ENCODE data around the gene FAM229B. TPM values are rescaled to one million over a fixed set of nuclear protein-coding genes. Genes with fewer than 3 reads are reported as not detected.
"Not testable (repeated sequence)": the region's sequence is repeated elsewhere in the genome, so short reads cannot be mapped to it uniquely, and the experiment has no call there.

Gene FAM229B
- total RNA-seq, 1 donor from 2014 or later: 29.2 TPM

DNA sequence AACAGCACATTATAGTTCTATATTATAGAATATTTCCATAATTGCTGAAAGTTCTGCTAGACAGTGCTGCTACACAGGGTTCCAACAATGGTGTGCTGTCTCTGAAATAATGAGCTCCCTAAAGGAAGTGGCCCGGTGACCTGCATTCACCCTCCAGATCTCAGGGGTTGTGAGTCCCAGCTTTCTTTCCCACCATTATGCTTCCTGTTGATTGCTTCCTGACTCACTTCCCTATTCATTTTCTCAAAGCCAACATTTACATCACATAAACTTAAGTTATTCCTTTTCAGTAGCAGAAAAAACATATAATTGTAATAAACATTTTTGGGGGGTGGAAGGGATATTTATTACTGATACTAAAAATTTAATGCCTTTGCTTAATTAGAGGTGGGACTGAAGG is 46.4 kb upstream of the FAM229B start:
- peaks cover 31% of the 10 kb centered on the region for H3K4me1 Mint-ChIP-seq (ENCODE audit: unreplicated experiment)
- no peak overlapping the region for H3K27ac Mint-ChIP-seq (ENCODE audit: unreplicated experiment)
- no peak for DNase-seq (ENCODE audit: extremely low spot score, unreplicated experiment)

DNA sequence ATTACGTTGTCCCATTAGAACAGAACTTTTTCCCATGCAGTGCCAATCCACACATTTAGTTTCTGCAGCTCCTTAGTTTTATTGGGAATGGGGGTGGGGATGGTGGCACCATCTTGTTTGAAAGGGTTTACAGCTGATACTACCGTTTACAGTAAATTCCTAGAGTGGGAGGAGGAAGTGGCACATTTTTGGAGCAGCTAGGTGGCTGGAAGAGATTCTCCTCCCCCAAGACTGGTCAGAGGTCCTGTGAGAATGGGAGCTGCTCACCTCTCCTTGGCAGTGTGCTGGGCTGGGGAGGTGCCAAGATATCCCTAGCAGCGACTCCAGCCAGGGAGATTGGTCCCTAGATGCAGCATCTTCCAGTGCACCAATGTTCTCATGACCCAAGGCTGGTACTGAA is 45.9 kb upstream of the FAM229B start:
- Mint-ChIP-seq H3K4me1 (ENCODE audit: unreplicated experiment) (peaks cover 31% of the 10 kb centered on the region), H3K36me3 (ENCODE audit: unreplicated experiment) (no peaks in the 10 kb centered on the region), H3K27me3 (ENCODE audit: unreplicated experiment) (no peaks in the 10 kb centered on the region), H3K4me3 (ENCODE audit: unreplicated experiment) (no peak overlapping the region), H3K9me3 (ENCODE audit: unreplicated experiment) (no peaks in the 10 kb centered on the region), H3K27ac (ENCODE audit: unreplicated experiment) (no peak overlapping the region)
- TF ChIP-seq, protein P1, sequence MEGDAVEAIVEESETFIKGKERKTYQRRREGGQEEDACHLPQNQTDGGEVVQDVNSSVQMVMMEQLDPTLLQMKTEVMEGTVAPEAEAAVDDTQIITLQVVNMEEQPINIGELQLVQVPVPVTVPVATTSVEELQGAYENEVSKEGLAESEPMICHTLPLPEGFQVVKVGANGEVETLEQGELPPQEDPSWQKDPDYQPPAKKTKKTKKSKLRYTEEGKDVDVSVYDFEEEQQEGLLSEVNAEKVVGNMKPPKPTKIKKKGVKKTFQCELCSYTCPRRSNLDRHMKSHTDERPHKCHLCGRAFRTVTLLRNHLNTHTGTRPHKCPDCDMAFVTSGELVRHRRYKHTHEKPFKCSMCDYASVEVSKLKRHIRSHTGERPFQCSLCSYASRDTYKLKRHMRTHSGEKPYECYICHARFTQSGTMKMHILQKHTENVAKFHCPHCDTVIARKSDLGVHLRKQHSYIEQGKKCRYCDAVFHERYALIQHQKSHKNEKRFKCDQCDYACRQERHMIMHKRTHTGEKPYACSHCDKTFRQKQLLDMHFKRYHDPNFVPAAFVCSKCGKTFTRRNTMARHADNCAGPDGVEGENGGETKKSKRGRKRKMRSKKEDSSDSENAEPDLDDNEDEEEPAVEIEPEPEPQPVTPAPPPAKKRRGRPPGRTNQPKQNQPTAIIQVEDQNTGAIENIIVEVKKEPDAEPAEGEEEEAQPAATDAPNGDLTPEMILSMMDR (IDR thresholded peaks at IDR 0.05): no peak
- DNase-seq (ENCODE audit: extremely low spot score, unreplicated experiment): no peak

More for the DNA sequence above, 46.4 kb upstream of the FAM229B start:
- no peak overlapping the region for H3K4me3 Mint-ChIP-seq (ENCODE audit: unreplicated experiment)
- no peaks in the 10 kb centered on the region for H3K27me3 Mint-ChIP-seq (ENCODE audit: unreplicated experiment)
- TF ChIP-seq, protein P1 (IDR thresholded peaks at IDR 0.05): no peak
- H3K9me3 Mint-ChIP-seq (ENCODE audit: unreplicated experiment): no peaks in the 10 kb centered on the region
- H3K36me3 Mint-ChIP-seq (ENCODE audit: unreplicated experiment): no peaks in the 10 kb centered on the region

DNA sequence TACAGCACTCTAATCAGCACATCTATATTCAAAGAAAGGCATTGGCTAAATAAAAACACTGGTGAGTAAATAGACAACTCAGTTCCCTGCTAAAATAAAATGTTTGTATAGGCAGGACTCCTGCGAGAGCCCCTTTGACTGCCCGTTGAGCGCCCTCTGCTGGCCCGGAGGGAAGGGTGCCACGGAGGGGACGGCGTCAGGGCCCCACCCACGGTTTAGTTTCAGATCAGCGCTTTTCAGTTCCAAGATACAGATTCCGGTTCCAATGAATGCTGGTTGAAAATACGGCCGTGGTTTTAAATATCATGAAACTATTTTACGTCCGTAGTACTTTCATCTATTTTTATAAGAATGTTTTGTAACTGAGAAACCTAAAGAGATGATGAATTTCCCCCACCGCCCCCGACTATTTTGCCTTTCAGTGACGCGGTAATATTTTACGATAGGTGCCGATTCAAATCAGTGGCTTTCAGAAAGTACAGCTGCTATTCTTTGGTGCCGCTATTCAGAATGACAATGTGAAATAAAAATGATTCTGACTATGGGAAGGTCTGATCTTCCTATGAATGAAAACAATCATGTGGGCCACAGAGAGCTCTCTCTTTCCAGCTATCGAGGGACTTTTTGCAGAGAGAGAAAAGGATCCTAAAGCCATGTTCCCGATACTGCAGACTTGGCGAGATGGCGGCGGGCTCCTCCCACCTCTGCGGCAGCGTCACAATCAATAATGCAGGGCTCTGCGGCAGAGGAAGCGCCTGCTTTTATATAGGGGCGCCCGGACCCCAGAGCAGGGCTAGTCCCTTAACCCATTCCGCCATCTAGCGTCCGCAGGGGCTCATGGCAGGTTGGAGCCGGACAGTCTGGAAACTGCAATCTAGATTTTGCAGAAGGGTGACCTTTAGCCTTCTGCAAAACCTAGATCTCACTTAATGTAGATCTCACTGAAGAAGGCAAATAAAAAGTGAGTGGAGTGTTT is 44.1 kb upstream of the FAM229B start:
- TF ChIP-seq, protein P1 (IDR thresholded peaks at IDR 0.05): peak; percentile 95
- Mint-ChIP-seq H3K36me3 (ENCODE audit: unreplicated experiment) (no peaks in the 10 kb centered on the region), H3K4me3 (ENCODE audit: unreplicated experiment) (peak overlapping the region; percentile 89), H3K4me1 (ENCODE audit: unreplicated experiment) (peaks cover 21% of the 10 kb centered on the region), H3K27me3 (ENCODE audit: unreplicated experiment) (no peaks in the 10 kb centered on the region), H3K27ac (ENCODE audit: unreplicated experiment) (peak overlapping the region; percentile 91), H3K9me3 (ENCODE audit: unreplicated experiment) (no peaks in the 10 kb centered on the region)
- peak; percentile 94 for DNase-seq (ENCODE audit: extremely low spot score, unreplicated experiment)

DNA sequence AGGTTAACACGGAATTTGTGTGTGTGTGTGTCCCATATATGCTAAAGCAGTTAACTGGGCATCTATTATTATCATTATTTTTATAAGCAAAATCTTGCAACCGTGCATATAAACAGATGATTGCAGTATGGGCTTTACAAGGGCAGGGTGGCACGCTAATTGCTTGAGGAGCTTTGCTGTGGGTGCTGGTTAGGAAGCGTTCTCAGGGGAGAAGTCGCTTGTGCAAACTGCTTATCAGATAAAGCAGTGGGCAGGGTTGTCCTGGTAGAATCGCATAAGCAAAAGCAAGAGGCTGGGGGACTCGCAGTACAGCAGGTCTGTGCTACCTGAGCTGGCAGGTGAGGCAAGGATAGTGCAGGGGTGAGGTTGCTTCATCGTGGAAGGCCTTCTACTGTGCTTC is 43.2 kb upstream of the FAM229B start:
- peaks cover 13% of the 10 kb centered on the region for H3K4me1 Mint-ChIP-seq (ENCODE audit: unreplicated experiment)
- no peaks in the 10 kb centered on the region for H3K27me3 Mint-ChIP-seq (ENCODE audit: unreplicated experiment)
- H3K9me3 Mint-ChIP-seq (ENCODE audit: unreplicated experiment): no peaks in the 10 kb centered on the region
- H3K4me3 Mint-ChIP-seq (ENCODE audit: unreplicated experiment): no peak overlapping the region
- DNase-seq (ENCODE audit: extremely low spot score, unreplicated experiment): no peak
- no peak overlapping the region for H3K27ac Mint-ChIP-seq (ENCODE audit: unreplicated experiment)
- TF ChIP-seq, protein P1 (IDR thresholded peaks at IDR 0.05): no peak
- no peaks in the 10 kb centered on the region for H3K36me3 Mint-ChIP-seq (ENCODE audit: unreplicated experiment)

DNA sequence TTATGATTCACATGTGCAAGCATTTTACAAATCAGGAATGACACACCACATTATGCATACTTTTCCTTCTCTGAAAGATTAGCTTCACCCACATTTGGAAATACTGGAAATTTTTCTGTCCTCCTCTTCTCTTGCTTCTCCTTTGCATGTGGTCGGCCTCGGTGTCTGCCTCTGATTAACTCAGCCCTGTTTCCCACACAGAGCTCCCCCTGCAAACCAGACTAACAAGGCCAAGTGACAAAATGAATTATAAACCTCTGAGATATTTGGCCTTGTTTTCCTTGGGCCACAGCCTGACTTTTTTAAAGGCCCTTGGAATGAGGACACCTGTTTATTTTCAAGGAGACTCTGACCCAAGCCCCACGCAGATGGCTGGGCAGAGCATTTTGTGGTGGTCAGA is 42.5 kb upstream of the FAM229B start:
- H3K4me1 Mint-ChIP-seq (ENCODE audit: unreplicated experiment): peaks cover 13% of the 10 kb centered on the region

DNA sequence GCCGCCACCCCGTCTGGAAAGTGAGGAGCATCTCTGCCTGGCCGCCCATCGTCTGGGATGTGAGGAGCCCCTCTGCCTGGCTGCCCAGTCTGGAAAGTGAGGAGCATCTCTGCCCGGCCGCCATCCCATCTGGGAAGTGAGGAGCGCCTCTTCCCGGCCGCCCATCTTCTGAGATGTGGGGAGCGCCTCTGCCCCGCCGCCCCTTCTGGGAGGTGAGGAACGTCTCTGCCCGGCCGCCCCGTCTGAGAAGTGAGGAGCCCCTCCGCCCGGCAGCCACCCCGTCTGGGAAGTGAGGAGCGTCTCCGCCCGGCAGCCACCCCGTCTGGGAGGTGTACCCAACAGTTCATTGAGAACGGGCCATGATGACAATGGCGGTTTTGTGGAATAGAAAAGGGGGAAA is 39.9 kb upstream of the FAM229B start:
- H3K27ac Mint-ChIP-seq (ENCODE audit: unreplicated experiment); H3K9me3 Mint-ChIP-seq (ENCODE audit: unreplicated experiment); H3K4me3 Mint-ChIP-seq (ENCODE audit: unreplicated experiment); H3K36me3 Mint-ChIP-seq (ENCODE audit: unreplicated experiment); DNase-seq (ENCODE audit: extremely low spot score, unreplicated experiment); H3K27me3 Mint-ChIP-seq (ENCODE audit: unreplicated experiment); H3K4me1 Mint-ChIP-seq (ENCODE audit: unreplicated experiment): not testable (repeated sequence)

More for the DNA sequence above, 42.5 kb upstream of the FAM229B start:
- no peak overlapping the region for H3K4me3 Mint-ChIP-seq (ENCODE audit: unreplicated experiment)
- no peaks in the 10 kb centered on the region for H3K36me3 Mint-ChIP-seq (ENCODE audit: unreplicated experiment)
- TF ChIP-seq, protein P1 (IDR thresholded peaks at IDR 0.05): no peak
- no peak overlapping the region for H3K27ac Mint-ChIP-seq (ENCODE audit: unreplicated experiment)
- no peaks in the 10 kb centered on the region for H3K27me3 Mint-ChIP-seq (ENCODE audit: unreplicated experiment)
- no peaks in the 10 kb centered on the region for H3K9me3 Mint-ChIP-seq (ENCODE audit: unreplicated experiment)
- DNase-seq (ENCODE audit: extremely low spot score, unreplicated experiment): no peak

Measured in osteocyte (in vitro differentiated cells).